HG03039 (cell line): ENCODE results near the gene SERPINC1.
"Not testable (repeated sequence)": the region's sequence is repeated elsewhere in the genome, so short reads cannot be mapped to it uniquely, and the experiment has no call there.

Experiments used
- ATAC-seq: cut with Tn5 transposase; IDR thresholded peaks from one replicate; pipeline ENCODE4 v1.9.1; 2021; ENCODE audit warnings: mild to moderate bottlenecking, moderate library complexity; ENCODE audit not compliant: unreplicated experiment

The SERPINC1 gene

GRCh38 chr1:173893611-173894010 is 23.5 kb downstream of the SERPINC1 start:
- ATAC-seq: no peak

GRCh38 chr1:173889885-173890284 is 27.2 kb downstream of the SERPINC1 start:
- no peak for ATAC-seq

- ATAC-seq: no peak
Measured at GRCh38 chr1:173888749-173889148, 28.4 kb downstream of the SERPINC1 start.

GRCh38 chr1:173887627-173888026 is 29.5 kb downstream of the SERPINC1 start:
- ATAC-seq: no peak

- no peak for ATAC-seq
Measured at GRCh38 chr1:173886746-173887611, 30.1 kb downstream of the SERPINC1 start.

GRCh38 chr1:173884701-173885100 is 32.4 kb downstream of the SERPINC1 start:
- no peak for ATAC-seq

GRCh38 chr1:173881117-173881516 is 36.0 kb downstream of the SERPINC1 start:
- not testable (repeated sequence) for ATAC-seq

- no peak for ATAC-seq
Measured at GRCh38 chr1:173878251-173878650, 38.9 kb downstream of the SERPINC1 start.

GRCh38 chr1:173876732-173877131 is 40.4 kb downstream of the SERPINC1 start:
- no peak for ATAC-seq

GRCh38 chr1:173871500-173871899 is 45.6 kb downstream of the SERPINC1 start:
- no peak for ATAC-seq

GRCh38 chr1:173871091-173871490 is 46.0 kb downstream of the SERPINC1 start:
- ATAC-seq: no peak

- no peak for ATAC-seq
Measured at GRCh38 chr1:173870252-173871075, 46.7 kb downstream of the SERPINC1 start.

GRCh38 chr1:173869021-173869359 is 48.1 kb downstream of the SERPINC1 start:
- ATAC-seq: no peak

GRCh38 chr1:173868266-173869020 is 48.7 kb downstream of the SERPINC1 start, which contains the start of gene ZBTB37:
TSS of gene ZBTB37 (plus strand) at chr1:173868380. CDS start at chr1:173870226, 1,846 bp downstream.
- peak; percentile 47 for ATAC-seq

GRCh38 chr1:173867753-173868265 is 49.3 kb downstream of the SERPINC1 start, which contains the start of gene GAS5:
TSS of gene GAS5 (minus strand) at chr1:173867989.
- ATAC-seq: peak; percentile 65

GRCh38 chr1:173867141-173867752 is 49.9 kb downstream of the SERPINC1 start:
- no peak for ATAC-seq

GRCh38 chr1:173866413-173867115 is 50.6 kb downstream of the SERPINC1 start:
- ATAC-seq: no peak

- no peak for ATAC-seq
Measured at GRCh38 chr1:173865468-173866164, 51.5 kb downstream of the SERPINC1 start.
